ENCODE measurements around the gene LGSN. TPM values are rescaled to one million over a fixed set of nuclear protein-coding genes. Genes with fewer than 3 reads are reported as not detected.
"Not testable (repeated sequence)": the region's sequence is repeated elsewhere in the genome, so short reads cannot be mapped to it uniquely, and the experiment has no call there.

Gene LGSN
- total and polyA plus RNA-seq, 2 experiments from 2014 or later: 0.15 to 0.45 TPM

DNA sequence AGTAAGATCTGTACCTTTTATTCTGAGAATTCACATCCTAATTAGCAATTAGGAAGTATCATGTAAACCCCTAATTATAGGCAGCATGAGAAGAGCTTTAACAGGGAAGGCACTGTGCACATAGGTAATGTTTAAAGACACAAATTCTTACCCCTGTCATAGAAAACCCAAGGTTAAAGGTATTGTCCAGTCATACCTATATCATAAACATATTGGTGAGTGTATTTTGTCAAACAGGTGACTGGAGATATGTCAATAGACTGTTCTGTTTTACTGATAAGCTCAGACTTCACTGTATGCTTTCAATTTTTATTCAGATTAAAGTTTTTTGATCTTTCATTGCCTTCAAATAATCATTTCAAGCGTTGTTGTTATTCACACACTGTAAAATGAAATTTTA, 43.8 kb downstream of the LGSN start:
- Mint-ChIP-seq H3K4me3 (no peak overlapping the region), H3K4me1 (peaks cover 3% of the 10 kb centered on the region; the same call in 2 of the 3 replicates), H3K27me3 (ENCODE audit: insufficient read depth, low read depth, poor library complexity) (peaks cover 2% of the 10 kb centered on the region), H3K36me3 (ENCODE audit: low read depth) (0 out of 3 replicates have a peak, but pooled peaks cover 3% of the 10 kb centered on the region), H3K9me3 (peaks cover 14% of the 10 kb centered on the region), H3K27ac (no peak overlapping the region)
- TF ChIP-seq ZNF114 (CRISPR knock-in tag; IDR thresholded peaks at IDR 0.05): no peak
- TF ChIP-seq CREB1 (CRISPR knock-in tag; IDR thresholded peaks at IDR 0.05; ENCODE audit: low read depth): no peak
- no peak for TF ChIP-seq EZH2phosphoT487 (IDR thresholded peaks at IDR 0.05; ENCODE audit: unreplicated experiment)
- TF ChIP-seq, protein P1, sequence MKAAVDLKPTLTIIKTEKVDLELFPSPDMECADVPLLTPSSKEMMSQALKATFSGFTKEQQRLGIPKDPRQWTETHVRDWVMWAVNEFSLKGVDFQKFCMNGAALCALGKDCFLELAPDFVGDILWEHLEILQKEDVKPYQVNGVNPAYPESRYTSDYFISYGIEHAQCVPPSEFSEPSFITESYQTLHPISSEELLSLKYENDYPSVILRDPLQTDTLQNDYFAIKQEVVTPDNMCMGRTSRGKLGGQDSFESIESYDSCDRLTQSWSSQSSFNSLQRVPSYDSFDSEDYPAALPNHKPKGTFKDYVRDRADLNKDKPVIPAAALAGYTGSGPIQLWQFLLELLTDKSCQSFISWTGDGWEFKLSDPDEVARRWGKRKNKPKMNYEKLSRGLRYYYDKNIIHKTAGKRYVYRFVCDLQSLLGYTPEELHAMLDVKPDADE (IDR thresholded peaks at IDR 0.05): no peak
- no peak for TF ChIP-seq EZH2 (IDR thresholded peaks at IDR 0.05; ENCODE audit: low read depth, unreplicated experiment)
- no peak for TF ChIP-seq JUNB (IDR thresholded peaks at IDR 0.05; ENCODE audit: unreplicated experiment)
- no peak for TF ChIP-seq ZNF331 (CRISPR knock-in tag; IDR thresholded peaks at IDR 0.05; ENCODE audit: low read depth)
- DNase-seq (ENCODE audit: low spot score): no peak
- Histone ChIP-seq H3K27me3 (ENCODE audit: insufficient read depth) (no peaks in the 10 kb centered on the region), H3K4me3 (no peak overlapping the region), H4K20me1 (replicated peaks; ENCODE audit: insufficient read depth) (no peaks in the 10 kb centered on the region), H3K27ac (ENCODE audit: low read depth) (no peak overlapping the region), H3K36me3 (ENCODE audit: insufficient read depth) (no peaks in the 10 kb centered on the region), H3K79me2 (replicated peaks; ENCODE audit: insufficient read depth) (no peaks in the 10 kb centered on the region), H2AFZ (no peak overlapping the region), H3F3A (replicated peaks; ENCODE audit: low read depth) (no peaks in the 10 kb centered on the region), H3K4me2 (no peak overlapping the region), H3K4me1 (ENCODE audit: insufficient read depth) (no peaks in the 10 kb centered on the region), H3K9me2 (ENCODE audit: insufficient read depth) (no peaks in the 10 kb centered on the region; the same call in 1 of the 2 replicates)
- ATAC-seq: no peak

DNA sequence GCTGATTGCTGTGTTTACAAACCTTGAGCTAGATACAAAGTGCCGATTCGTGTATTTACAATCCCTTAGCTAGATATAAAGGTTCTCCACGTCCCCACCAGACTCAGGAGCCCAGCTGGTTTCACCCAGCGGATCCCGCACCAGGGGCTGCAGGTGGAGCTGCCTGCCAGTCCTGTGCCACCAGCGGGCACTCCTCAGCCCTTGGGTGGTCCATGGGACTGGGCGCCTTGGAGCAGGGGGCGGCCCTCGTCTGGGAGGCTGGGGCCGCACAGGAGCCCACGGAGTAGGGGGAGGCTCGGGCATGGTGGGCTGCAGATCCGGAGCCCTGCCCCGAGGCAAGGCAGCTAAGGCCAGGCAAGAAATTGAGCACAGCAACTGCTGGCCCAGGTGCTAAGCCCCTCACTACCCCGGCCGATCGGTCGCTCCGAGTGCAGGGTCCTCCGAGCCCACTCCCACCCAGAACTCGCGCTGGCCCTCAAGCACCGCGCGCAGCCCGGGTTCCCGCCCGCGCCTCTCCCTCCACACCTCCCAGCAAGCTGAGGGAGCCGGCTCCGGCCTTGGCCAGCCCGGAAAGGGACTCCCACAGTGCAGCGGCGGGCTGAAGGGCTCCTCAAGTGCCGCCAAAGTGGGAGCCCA, 44.9 kb downstream of the LGSN start:
- H3K9me2 ChIP-seq (ENCODE audit: insufficient read depth); H3K36me3 ChIP-seq (ENCODE audit: insufficient read depth); H2AFZ ChIP-seq; H3K27ac Mint-ChIP-seq; H3K27me3 Mint-ChIP-seq (ENCODE audit: insufficient read depth, low read depth, poor library complexity); H3K4me2 ChIP-seq; H3K79me2 ChIP-seq (replicated peaks; ENCODE audit: insufficient read depth); H3K4me3 ChIP-seq; H3K4me3 Mint-ChIP-seq; H3K27ac ChIP-seq (ENCODE audit: low read depth); H3K4me1 Mint-ChIP-seq; H3K4me1 ChIP-seq (ENCODE audit: insufficient read depth); H3K27me3 ChIP-seq (ENCODE audit: insufficient read depth); H3K36me3 Mint-ChIP-seq (ENCODE audit: low read depth); H3F3A ChIP-seq (replicated peaks; ENCODE audit: low read depth); H4K20me1 ChIP-seq (replicated peaks; ENCODE audit: insufficient read depth); DNase-seq (ENCODE audit: low spot score); ATAC-seq: not testable (repeated sequence)
- peaks cover 20% of the 10 kb centered on the region for H3K9me3 Mint-ChIP-seq

DNA sequence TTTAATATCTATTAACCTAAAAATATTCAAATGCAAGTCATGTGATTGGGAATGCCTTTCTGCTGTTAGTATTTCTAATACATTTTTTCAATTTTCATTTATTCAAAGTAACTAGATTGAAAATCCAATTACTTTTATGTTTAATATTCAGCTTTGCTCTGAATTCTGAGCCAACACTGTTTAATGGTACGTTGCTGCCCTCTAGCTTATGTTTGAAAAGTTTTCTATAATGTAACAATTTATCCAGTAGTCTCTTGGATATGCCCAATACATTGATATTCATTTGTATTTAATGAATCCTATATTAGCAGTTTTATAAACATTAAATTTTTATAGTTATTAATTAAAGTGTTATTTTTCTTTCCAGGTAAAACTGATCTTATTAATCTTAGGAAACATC, 47.4 kb downstream of the LGSN start:
- TF ChIP-seq, protein P2, sequence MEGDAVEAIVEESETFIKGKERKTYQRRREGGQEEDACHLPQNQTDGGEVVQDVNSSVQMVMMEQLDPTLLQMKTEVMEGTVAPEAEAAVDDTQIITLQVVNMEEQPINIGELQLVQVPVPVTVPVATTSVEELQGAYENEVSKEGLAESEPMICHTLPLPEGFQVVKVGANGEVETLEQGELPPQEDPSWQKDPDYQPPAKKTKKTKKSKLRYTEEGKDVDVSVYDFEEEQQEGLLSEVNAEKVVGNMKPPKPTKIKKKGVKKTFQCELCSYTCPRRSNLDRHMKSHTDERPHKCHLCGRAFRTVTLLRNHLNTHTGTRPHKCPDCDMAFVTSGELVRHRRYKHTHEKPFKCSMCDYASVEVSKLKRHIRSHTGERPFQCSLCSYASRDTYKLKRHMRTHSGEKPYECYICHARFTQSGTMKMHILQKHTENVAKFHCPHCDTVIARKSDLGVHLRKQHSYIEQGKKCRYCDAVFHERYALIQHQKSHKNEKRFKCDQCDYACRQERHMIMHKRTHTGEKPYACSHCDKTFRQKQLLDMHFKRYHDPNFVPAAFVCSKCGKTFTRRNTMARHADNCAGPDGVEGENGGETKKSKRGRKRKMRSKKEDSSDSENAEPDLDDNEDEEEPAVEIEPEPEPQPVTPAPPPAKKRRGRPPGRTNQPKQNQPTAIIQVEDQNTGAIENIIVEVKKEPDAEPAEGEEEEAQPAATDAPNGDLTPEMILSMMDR (conservative IDR thresholded peaks at IDR 0.05; ENCODE audit: low read depth in 2 of 2): peak; percentile 47 to 65
- no peak for TF ChIP-seq JUNB (IDR thresholded peaks at IDR 0.05; ENCODE audit: unreplicated experiment)
- 0 out of 3 replicates have a peak, but pooled peaks cover 3% of the 10 kb centered on the region for H3K36me3 Mint-ChIP-seq (ENCODE audit: low read depth)
- no peaks in the 10 kb centered on the region for H3F3A ChIP-seq (replicated peaks; ENCODE audit: low read depth)
- H3K9me3 Mint-ChIP-seq: peaks cover 24% of the 10 kb centered on the region
- no peak overlapping the region for H2AFZ ChIP-seq
- H3K4me3 Mint-ChIP-seq: no peak overlapping the region
- peak; percentile 37 for DNase-seq (ENCODE audit: low spot score)
- H3K4me1 ChIP-seq (ENCODE audit: insufficient read depth): no peaks in the 10 kb centered on the region
- H3K36me3 ChIP-seq (ENCODE audit: insufficient read depth): no peaks in the 10 kb centered on the region
- no peaks in the 10 kb centered on the region for H4K20me1 ChIP-seq (replicated peaks; ENCODE audit: insufficient read depth)
- ATAC-seq: no peak
- H3K27ac Mint-ChIP-seq: no peak overlapping the region
- H3K79me2 ChIP-seq (replicated peaks; ENCODE audit: insufficient read depth): no peaks in the 10 kb centered on the region
- no peaks in the 10 kb centered on the region; the same call in 2 of the 3 replicates for H3K4me1 Mint-ChIP-seq
- H3K27me3 ChIP-seq (ENCODE audit: insufficient read depth): no peaks in the 10 kb centered on the region
- no peaks in the 10 kb centered on the region for H3K27me3 Mint-ChIP-seq (ENCODE audit: insufficient read depth, low read depth, poor library complexity)
- H3K9me2 ChIP-seq (ENCODE audit: insufficient read depth): no peaks in the 10 kb centered on the region
- H3K4me2 ChIP-seq: no peak overlapping the region
- H3K4me3 ChIP-seq: no peak overlapping the region
- H3K27ac ChIP-seq (ENCODE audit: low read depth): no peak overlapping the region

Data from GM23338 (cell line).